Vagina (tissue), 2 donors: ENCODE data around the gene B3GAT2.

Experiments
- POLR2A ChIP-seq, 2 donors: fragments of 450-650 bp; IDR thresholded peaks; one replicate each; pipeline ENCODE4 v1.6.1; 2017; ENCODE audit warnings: antibody characterized with exemption in 2 of 2, mild to moderate bottlenecking in 2 of 2, moderate library complexity in 2 of 2
- POLR2AphosphoS5 ChIP-seq, 2 donors: sonication (generic); formaldehyde crosslinking; IDR thresholded peaks; one replicate each; pipeline ENCODE4 v1.9.0; 2017; ENCODE audit warnings: antibody characterized with exemption in 2 of 2, mild to moderate bottlenecking in 2 of 2, low read depth in 1 of 2; ENCODE audit not compliant: insufficient read depth in 1 of 2
- TF ChIP-seq, protein P1 (sequence below), 3 experiments: fragments of 450-650 bp in 2 of 3; fragments of 200-600 bp in 1 of 3; sonication (generic) in 1 of 3; IDR thresholded peaks; one replicate each; pipeline ENCODE4 v1.5.1; 2017 to 2019; ENCODE audit warnings: antibody characterized with exemption in 3 of 3, mild to moderate bottlenecking in 2 of 3, moderate library complexity in 2 of 3

DNA sequence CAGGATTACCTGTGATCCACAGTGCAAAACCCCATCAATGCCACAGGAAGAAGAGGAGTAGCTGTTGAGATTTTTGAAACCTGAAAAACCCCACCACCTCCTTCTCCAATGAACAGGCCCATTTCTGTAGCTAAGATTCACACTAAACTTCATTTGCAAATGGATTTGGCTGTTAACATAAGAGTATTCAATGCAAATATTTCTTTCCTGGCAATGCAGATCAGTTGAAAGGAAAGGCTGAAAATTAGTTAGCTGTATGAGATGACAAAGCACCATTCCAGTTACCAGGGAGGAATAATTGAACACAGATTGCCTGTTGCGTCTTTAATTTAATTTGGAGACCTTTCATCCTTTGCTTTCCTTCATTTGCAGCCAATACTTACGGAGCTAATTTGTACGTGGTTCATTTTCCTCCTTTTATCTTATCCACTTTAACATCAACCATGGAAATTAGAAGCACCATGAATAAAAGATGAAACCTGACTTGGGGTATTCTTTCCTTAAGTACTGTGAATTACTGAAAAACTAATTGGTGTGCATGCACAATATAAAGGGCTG is 4.2 kb downstream of the B3GAT2 start:
- TF ChIP-seq POLR2A (IDR thresholded peaks at IDR 0.05) (no peak), POLR2AphosphoS5 (IDR thresholded peaks at IDR 0.05; ENCODE audit: insufficient read depth in 1 of 2, low read depth in 1 of 2) (no peak)
- TF ChIP-seq, protein P1, sequence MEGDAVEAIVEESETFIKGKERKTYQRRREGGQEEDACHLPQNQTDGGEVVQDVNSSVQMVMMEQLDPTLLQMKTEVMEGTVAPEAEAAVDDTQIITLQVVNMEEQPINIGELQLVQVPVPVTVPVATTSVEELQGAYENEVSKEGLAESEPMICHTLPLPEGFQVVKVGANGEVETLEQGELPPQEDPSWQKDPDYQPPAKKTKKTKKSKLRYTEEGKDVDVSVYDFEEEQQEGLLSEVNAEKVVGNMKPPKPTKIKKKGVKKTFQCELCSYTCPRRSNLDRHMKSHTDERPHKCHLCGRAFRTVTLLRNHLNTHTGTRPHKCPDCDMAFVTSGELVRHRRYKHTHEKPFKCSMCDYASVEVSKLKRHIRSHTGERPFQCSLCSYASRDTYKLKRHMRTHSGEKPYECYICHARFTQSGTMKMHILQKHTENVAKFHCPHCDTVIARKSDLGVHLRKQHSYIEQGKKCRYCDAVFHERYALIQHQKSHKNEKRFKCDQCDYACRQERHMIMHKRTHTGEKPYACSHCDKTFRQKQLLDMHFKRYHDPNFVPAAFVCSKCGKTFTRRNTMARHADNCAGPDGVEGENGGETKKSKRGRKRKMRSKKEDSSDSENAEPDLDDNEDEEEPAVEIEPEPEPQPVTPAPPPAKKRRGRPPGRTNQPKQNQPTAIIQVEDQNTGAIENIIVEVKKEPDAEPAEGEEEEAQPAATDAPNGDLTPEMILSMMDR (IDR thresholded peaks at IDR 0.05) = no peak
